Measurements from ENCODE around the gene PHACTR1.

PHACTR1 gene

GRCh38 chr6:12993283-12993898 is 276.8 kb downstream of the PHACTR1 start:
- DNase-seq (ENCODE audit: low read depth): no peak

DNA sequence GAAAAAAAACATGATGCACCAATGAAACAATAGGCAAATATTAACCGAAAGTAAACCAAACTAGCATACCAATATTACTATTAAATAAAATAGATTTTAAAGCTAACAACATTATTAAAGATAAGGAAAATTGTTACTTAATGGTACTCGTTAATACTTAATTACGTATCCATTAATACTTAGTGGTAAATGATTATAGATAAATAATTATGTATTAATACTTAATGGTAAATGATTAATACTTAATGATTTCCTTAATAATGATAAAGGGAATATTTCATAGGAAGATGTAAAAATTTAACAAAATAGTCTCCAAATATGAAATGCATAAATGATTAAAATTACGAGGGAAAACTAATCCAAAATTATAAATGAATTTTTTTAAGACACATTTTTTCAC is 278.9 kb downstream of the PHACTR1 start:
- no peak for DNase-seq (ENCODE audit: low read depth)

DNA sequence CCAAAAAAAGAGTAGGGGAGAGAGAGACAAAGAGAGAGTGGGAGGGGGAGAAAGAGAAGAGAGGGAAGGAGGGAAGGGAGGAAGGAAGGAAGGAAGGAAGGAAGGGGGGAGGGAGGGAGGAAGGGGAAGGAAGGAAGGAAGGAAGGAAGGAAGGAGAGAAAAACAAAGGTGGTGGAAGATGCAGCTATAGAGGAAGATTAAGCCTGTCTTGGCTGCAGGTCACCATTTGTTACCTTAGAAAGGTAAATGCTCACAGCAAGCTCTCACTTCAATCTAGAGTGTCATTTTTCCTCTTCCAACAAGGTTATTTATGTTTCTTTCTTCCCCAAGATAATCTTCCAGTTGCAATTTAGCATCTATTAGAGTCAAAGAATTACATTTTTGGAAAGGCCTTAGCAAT is 284.0 kb downstream of the PHACTR1 start:
- DNase-seq (ENCODE audit: low read depth): no peak

GRCh38 chr6:13001927-13002326 is 285.4 kb downstream of the PHACTR1 start:
- DNase-seq (ENCODE audit: low read depth): no peak

GRCh38 chr6:13004601-13005000 is 288.0 kb downstream of the PHACTR1 start:
- no peak for DNase-seq (ENCODE audit: low read depth)

DNA sequence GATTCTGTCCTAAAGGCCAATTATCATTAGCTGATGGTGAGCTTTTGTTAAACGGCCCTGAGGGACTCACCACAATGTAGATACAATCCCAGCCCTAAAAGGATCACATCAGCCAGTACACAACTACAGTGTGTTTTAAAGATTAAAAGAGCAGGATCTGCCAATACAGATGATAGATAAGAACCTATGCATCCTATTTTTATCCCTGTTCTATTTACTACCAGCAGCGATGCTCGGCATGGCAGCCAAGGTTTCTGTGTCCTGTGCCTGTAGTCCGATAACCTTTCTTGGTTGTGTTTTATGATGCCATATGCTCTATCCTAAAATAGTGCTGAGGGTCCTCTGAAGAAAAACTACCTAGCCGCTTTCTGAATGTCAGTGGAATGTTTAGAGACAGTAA is 289.4 kb downstream of the PHACTR1 start:
- DNase-seq (ENCODE audit: low read depth): no peak

- no peak for DNase-seq (ENCODE audit: low read depth)
These were observed 290.2 kb downstream of the PHACTR1 start for GRCh38 chr6:13006578-13007300.

DNA sequence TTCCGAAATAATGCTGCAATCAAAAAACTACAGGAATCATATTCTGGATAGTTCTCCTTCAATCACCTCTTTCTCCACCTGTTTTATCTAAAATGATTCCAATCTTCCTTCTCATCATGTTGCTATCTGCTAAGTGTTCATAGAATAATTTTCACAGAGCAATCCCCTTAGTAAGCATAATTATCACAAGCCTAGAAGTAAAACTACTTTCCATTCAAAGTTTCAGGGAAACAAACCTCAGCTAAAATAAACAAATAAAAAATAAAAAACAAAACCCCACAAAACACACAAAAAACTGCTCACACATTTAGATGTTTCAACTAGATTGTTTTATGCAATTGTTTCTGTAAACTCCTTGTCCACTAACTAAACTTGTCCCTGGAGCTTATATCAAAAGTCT is 291.2 kb downstream of the PHACTR1 start:
- no peak for DNase-seq (ENCODE audit: low read depth)

- DNase-seq (ENCODE audit: low read depth): no peak
These were observed 292.5 kb downstream of the PHACTR1 start for GRCh38 chr6:13009031-13009430.

DNA sequence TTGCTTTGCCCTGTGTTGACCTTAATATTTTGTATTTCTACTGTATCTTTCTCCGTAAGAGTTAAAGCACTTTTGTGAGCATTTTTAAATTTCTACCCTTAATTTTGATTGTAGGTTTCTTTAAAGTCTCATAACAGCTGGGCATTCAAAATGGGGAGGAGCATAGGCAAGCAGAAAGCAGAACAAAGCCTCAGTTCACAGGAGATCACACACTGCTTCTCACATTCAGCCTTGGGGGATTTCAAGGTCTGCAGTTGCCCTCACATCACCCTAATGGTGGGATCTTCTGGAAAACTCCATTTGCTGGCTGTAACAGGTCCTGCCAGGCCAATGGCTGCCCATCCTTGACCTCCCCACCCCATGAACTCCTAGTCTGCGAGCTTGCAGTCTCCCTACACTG is 292.9 kb downstream of the PHACTR1 start:
- no peak for DNase-seq (ENCODE audit: low read depth)

DNA sequence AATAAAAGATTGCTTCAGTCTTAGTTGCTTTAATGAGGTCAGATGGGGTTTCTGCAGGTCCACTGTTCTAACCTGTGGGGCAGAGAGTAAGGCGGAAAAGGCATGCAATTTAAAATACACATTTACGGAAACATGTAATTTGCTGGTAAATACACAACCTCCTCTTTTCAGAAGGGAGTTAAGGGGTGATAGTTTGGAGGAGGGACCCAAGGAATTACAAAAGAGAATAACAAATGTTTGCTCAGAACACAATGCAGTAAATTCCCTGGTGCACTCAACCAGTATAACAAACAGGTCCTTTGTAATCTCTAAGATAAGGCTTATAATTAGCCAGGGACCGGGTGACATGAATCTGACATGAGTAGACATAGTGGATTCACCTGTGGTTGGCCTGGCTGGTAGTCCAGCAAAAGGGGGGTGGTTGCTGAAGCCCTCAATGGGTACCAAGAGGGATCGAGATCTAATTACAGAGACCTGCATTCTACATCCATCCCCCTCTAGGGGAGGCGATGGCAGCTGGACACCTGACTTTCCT is 295.1 kb downstream of the PHACTR1 start:
- no peak for DNase-seq (ENCODE audit: low read depth)

DNA sequence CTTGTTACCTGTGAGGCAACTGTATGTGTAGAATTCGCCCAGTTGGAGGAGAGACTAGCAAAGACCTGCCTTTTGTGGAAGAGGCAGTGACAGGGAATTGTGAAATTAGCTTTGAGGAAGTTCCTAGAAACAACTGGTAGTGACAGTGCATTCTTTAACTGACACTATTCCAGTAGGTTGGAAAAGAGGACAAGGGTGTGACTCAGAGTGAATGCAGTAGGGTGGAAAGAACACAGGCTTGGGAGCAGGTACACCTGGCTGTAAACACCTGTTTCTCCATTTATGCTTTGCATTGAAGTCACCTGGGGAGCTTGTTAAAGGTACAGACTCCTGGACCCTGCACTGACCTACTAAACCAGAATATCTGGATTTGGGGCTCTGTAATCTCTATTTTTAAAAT is 295.7 kb downstream of the PHACTR1 start:
- DNase-seq (ENCODE audit: low read depth): no peak

DNA sequence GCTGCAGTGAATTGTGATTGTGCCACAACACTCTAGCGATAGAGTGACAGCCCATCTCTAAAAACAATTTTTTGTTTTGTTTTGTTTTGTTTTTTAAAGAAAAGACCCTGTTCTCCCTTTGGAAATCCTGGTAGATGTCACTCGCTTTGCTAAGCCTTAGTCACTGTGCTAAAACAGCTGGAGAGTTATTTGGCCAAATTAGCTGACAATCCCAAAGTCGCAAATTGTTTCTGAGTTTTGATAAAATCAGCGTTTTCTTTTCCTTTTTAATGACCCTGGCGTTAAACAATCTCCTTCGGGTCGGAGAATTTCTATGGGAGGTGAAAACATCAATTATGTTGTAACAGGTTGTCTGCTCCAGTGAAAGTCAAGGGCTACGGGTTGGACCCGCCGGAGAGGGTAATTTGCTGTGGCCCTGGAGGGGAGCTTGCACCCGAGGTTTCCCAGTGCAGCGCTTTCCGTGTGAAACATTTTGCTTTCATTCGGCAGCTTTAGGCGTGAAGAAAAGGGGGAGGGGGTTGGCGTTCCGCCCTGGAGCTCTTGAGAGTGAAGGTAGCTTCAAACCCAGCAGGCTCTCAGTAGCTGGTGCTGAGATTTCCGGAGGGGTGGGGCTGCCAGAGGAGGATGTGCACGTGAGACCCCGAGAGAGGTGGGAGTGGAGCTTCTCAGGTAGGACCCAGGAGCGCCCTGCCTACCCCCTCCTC is 296.6 kb downstream of the PHACTR1 start:
- DNase-seq (ENCODE audit: low read depth): no peak

- no peak for DNase-seq (ENCODE audit: low read depth)
These were observed 297.3 kb downstream of the PHACTR1 start for GRCh38 chr6:13013681-13014503.

DNA sequence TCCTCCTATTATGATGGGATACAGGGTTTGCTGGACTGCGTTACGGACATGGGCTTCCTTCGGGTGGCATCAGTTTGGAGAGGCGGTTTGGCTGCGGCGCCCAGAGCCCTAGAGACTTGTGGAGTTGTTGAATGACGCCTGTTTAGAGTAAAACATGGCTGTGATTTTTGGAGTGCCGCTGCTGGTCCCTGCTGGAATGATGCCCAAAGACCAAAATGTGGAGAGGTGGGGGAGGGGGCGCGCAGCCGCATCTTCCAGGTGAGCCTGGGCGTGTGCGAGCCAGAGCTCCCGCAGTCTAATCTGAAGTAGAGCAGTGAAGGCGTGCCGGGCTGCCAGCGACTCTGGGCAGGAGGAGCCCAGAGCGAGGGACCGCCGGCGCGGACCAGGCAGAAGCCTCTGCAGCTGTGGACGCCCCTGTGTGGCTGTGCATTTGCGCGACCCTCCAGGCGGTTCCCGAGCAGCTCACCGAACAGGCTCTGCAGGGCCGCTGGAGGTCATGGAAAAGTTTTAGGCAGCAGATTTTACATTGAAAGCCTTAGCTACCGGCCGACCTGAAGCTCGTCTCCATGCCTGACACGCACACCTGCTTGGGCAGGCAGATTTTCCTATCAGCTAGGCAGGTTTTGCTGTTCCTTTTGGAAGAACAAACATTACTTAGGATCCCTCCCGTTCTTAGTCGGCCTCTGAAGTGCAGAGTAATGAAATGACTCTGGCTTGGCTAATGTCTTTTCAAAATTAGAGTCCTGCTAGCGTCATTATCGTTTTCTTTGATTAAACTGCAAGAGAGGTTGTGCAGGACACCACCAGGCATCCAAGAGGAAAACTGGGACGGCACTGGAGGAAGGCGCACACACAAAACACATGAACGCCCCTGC is 298.2 kb downstream of the PHACTR1 start:
- no peak for DNase-seq (ENCODE audit: low read depth)

- DNase-seq (ENCODE audit: low read depth): no peak
These were observed 298.8 kb downstream of the PHACTR1 start for GRCh38 chr6:13015379-13015681.

DNA sequence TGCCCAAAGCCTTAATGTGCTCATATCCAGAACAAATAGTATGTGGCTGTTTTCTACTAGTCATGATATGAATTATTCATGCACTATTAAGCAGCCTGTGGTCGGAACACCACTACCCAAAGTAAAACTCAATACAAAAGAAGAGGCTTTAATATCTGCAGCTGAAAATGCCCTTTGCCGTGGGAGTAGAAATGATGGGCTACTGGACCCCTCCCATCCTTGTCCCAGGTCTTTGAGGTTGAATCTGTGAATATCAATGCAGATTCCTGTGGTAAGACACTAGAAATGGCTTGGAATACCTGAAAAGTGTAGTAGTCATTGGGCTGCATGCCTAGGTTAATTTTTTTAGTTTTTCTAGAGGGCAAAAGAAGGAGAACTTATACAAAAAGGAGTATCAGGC is 308.0 kb downstream of the PHACTR1 start:
- no peak for DNase-seq (ENCODE audit: low read depth)

DNA sequence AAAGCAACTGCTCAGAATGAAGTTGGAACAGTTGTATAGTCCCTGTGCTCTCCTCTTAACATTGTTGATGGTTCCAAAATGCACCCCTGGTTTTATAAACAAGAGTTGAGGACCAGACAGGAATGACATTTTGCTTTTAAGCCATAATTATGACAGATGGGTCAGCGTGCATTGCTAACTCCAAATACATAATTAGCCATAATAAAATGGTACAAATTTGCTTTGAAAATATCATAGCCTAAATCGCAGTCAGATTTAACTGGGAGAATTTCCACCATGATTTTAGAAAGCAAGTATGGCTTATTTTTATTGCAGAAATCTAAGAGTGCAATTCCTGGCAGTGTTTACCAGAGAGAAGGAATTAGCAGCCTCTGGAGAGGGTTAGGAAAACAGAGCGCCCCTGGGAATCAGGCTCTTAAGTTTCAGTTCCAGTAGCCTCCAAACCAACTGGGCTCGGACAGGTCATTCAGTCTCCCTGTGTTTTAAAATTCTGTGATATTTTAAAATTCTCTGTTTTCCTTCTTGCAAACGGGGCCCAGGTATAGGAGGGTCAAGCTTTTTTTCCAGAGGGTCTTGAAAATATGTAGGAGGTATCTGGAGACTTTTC is 309.4 kb downstream of the PHACTR1 start:
- DNase-seq (ENCODE audit: low read depth): no peak

GRCh38 chr6:13026557-13026956 is 310.0 kb downstream of the PHACTR1 start:
- no peak for DNase-seq (ENCODE audit: low read depth)

GRCh38 chr6:13027207-13027606 is 310.6 kb downstream of the PHACTR1 start:
- DNase-seq (ENCODE audit: low read depth): no peak

GRCh38 chr6:13030396-13030795 is 313.8 kb downstream of the PHACTR1 start:
- DNase-seq (ENCODE audit: low read depth): no peak
